Fibroblast of the conjunctiva (primary cell): Measurements from ENCODE around the gene METTL23.
"Not testable (repeated sequence)": the region's sequence is repeated elsewhere in the genome, so short reads cannot be mapped to it uniquely, and the experiment has no call there.

Experiments
- DNase-seq: peaks from one replicate; pipeline ENCODE4 v3.0.0-alpha.2; 2010; ENCODE audit warnings: low read depth

METTL23 gene

GRCh38 chr17:76735586-76736348 is 9.1 kb downstream of the METTL23 start:
- no peak for DNase-seq

GRCh38 chr17:76736349-76737081 is 9.9 kb downstream of the METTL23 start:
- no peak for DNase-seq

- peak; percentile 98 for DNase-seq
Observed at GRCh38 chr17:76737082-76737675, 10.5 kb downstream of the METTL23 start, which contains the start of gene SRSF2. SRSF2 (minus strand) TSS chr17:76737331; CDS start chr17:76737160, 171 bp downstream.

DNA sequence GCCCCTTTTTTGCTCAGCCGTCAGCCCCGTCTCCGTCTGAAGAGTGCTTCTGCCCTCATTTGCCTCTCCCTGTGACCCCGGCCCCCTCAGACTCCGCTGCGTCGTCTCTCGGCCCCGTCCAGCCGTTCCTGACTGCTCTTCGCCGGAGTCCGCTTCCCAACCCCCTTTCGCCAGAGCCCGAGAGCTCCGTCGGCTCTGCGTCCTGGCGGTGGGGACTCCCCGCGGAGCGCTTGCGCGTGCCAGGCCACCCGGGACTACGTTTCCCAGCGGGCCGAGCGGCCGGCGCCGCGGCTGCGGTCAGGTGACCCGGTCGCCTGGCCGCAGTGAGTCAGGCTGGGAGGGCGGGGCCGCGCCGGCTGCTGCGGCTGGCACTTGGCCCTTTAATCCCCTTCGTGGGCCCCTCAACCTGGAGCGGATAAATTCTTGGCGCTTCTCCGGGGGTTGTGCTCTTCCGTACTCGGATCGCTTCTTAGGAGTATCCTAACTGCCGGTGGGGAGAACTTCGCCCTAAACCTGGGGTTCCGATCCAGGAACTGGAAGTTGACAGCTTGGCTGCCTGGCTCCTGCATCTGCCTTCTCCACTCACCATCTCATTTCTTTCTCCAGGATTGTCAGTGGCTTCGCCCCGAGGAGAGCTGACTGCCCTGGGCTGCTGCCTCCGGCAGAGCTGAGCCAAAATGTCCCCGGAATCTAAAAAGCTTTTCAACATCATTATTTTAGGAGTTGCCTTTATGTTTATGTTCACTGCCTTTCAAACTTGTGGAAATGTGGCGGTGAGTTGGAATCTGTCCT is 11.2 kb downstream of the METTL23 start, which contains the start of gene MFSD11:
MFSD11 (plus strand) TSS at position 444 of the 792 bp plus-strand sequence; CDS start at position 678, 234 bp downstream.
- DNase-seq, result peak; percentile 91

GRCh38 chr17:76738468-76738850 is 11.8 kb downstream of the METTL23 start:
- DNase-seq, result no peak

- not testable (repeated sequence) for DNase-seq
Observed at GRCh38 chr17:76739568-76740115, 13.0 kb downstream of the METTL23 start.

- DNase-seq, result no peak
Observed at GRCh38 chr17:76740329-76741118, 13.9 kb downstream of the METTL23 start.

DNA sequence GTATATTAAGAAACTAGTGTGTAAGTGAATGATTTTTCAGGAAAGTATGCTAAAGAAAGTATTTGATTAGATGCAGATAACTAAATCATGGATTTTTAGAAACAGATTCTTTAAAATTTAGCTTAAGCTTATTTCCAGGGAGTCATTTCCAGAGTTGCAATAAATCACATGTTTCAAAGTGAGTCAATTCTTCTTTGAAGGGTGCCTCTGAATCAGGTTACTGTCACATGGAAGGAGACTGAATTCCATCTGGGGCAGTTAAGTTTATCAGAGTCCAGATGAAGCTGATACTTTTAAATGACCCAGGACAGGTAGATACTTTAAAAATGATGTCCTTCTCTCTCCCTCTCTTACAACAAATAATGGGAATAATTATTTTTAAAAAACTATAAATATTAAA is 16.3 kb downstream of the METTL23 start:
- DNase-seq, result no peak

DNA sequence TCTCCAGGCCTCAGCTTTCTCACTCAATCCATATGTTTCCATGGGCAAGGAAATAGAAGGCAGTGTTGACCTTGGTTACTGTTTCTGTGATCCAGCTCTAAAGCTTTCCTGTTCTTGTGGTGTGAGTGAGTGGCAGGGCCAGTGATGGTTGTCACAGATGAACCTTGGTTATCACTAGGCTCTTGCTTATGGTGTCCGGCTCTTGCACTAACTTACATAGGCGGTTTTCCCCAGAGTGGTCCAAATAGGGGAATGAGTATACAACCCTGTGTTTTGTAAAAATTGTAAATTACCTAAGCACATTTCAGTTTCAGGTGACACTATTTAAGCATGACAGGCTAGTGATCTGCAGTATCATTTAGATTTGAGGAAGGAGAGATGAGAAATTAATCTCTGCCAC is 18.1 kb downstream of the METTL23 start:
- no peak for DNase-seq

- DNase-seq, result not testable (repeated sequence)
Observed at GRCh38 chr17:76745785-76746184, 19.1 kb downstream of the METTL23 start.

DNA sequence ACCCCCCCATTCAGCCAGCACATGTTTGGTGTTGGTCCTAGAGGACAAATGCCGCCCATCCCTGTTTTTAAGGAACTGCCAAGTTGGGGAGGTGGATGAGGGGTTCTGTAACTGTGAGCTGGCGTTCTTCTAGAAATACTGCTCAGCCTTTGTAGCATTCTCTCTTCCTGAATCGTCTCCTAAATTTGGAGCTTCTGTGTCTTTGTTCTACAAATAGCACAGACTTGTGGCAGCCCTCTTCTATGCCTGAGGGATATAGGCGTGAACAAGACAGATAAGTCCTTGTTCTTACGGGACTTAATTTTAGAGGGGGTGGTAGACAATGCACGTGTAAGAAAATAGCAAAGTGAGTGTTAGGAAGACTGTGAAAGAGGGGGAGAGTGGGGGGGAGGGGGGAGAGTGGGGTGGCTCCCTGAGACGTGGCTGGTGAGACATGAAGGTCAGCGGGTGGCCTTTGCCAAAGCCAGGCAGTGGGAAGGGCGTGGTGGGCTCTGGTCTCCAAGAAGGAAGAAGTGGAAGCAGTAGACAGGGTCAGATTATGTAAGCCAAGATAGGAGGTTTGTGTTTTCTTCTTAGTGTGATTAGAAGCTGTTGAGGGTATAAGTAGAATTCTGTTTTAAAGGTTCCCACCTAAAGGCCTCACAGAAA is 21.2 kb downstream of the METTL23 start:
- DNase-seq, result no peak

DNA sequence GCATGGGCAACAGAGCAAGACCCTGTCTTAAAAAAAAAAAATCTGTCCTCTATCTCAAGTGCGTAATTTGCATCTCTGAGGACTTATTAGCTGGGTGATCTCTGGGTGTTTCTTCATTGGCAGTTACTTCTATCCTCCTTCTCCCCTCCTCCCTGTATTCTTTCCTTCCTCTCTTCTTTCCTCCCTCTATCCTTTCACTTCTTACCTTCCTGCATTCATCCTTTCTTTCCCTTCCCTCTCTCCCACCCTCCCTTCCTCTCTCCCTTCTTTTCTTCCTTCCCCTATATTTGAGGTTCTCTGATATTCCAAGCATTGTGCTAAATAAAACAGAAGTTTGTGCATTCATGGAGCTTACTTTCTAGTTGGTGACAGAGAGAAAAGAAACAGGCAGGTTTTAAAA is 22.0 kb downstream of the METTL23 start:
- no peak for DNase-seq

DNA sequence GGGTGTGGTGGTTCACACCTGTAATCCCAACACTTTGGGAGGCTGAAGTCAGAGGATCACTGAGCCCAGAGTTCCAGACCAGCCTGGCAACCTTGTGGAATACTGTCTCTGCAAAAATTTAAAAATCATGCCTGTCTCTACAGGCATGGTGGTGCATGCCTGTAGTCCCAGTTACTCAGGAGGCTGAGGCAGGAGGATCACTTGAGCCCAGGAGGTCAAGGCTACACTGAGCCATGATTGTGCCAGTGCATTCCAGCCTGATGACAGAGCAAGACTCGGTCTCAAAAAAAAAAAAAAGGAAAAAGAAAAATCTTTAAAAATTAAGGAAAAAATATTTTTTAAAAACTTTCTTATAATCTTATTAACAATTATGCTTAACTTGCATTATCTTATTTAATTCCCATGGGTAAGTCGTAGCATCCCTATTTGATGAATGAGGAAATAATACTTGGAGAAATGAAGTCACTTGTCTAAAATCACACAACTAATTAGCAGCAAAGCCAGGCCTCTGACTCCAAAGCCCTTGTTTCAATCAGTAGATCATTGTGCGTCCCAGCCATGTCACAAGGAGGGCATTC is 24.9 kb downstream of the METTL23 start:
- no peak for DNase-seq

DNA sequence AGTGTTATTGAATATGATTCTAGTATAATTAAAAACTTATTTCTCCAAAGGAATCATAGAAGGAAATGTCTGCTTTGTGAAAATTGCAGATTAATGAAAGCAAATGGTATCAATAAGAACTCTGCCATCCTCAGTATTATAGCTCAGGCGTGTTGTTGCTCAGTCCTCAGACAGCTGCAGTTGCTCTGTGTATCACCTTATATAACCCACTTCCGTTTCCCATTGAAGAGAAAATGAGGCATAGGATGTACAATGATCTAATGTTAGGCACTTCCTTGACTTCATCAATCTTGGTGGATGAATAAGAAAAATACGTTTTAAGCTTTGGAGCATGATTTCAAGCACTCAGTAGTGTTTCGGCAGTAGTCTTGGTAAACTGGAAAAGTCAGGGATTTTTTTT is 25.4 kb downstream of the METTL23 start:
- DNase-seq, result no peak

- DNase-seq, result no peak
Observed at GRCh38 chr17:76753061-76753961, 26.7 kb downstream of the METTL23 start.

DNA sequence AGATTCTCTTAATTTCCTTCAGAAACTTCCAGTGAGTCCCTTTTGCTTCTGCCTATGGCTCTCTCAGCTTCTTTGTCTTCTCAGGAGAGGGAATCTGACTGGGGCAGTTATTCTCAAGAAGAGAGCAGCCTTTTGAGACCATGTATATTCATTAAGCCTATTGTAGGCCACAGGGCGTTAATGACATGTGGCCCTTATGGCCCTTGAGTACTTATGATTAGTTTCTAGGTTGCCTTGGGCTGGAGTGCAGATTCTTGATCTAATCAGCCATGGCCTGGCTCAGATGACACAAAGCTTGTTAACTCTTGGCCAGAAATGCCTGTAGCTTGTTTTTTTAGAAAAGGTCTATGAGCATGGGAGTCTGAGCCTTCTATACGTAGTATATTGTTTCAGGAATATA is 28.6 kb downstream of the METTL23 start:
- no peak for DNase-seq

GRCh38 chr17:76757256-76757655 is 30.6 kb downstream of the METTL23 start:
- DNase-seq, result no peak

DNA sequence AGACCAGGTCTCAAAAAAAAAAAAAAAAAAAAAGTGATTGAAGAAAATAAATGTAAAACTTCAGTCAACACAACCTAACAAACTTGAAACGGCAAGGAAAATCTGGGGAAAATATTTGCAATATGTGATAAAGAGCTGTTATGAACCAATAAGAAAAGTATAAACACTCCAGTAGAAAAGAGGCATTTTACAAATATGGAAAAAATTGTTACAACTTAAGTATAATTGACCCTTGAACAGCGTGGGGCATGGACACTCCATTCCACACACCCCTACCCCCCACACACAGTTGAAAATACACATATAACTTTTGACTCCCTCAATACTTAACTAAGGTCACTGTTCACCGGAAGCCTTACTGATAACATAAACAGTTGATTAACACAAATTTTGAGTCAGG is 31.9 kb downstream of the METTL23 start:
- no peak for DNase-seq
